ENCODE measurements around the gene HMX1. TPM values are rescaled to one million over a fixed set of nuclear protein-coding genes. Genes with fewer than 3 reads are reported as not detected.

The HMX1 gene
- total RNA-seq, 6 experiments from 2014 or later = not detected

DNA sequence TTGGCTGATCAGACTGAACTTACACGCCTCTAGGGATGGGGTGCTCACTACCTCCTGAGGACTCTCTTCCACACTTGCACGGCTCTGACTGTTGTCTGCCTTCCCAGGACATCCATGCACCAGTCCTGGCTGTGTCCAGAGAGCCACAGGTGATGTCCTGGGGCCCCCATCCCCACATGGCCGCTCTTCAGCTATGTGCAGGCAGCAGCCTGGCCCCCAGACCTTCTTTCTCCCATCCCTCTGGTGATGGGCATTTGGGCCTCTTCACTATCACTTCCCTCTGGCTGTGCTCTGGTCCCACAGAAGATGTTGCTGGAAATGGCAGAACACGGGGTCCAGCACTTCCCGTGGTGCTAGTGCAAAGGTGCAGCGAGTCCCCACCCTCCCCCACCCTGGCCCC, 40.9 kb upstream of the HMX1 start:
- Histone ChIP-seq H3K9me3 (no peaks in the 10 kb centered on the region), H3K27ac (no peak overlapping the region), H3K4me3 (no peak overlapping the region), H3K27me3 (no peaks in the 10 kb centered on the region), H3K4me1 (no peaks in the 10 kb centered on the region), H3K36me3 (no peaks in the 10 kb centered on the region)
- no CpG with 5 or more reads among the region's 6 CpGs for WGBS (ENCODE audit: insufficient coverage, low coverage, low lambda C conversion rate, missing lambda C conversion rate)
- intact Hi-C loops (cut with DNase I) = loop anchor here (10.0 kb wide), 1 partner anchor 308 kb away; no protein-coding TSS in a partner anchor
- peak in 1 of 3 donors; percentile 20 for DNase-seq
- TF ChIP-seq, protein P1, sequence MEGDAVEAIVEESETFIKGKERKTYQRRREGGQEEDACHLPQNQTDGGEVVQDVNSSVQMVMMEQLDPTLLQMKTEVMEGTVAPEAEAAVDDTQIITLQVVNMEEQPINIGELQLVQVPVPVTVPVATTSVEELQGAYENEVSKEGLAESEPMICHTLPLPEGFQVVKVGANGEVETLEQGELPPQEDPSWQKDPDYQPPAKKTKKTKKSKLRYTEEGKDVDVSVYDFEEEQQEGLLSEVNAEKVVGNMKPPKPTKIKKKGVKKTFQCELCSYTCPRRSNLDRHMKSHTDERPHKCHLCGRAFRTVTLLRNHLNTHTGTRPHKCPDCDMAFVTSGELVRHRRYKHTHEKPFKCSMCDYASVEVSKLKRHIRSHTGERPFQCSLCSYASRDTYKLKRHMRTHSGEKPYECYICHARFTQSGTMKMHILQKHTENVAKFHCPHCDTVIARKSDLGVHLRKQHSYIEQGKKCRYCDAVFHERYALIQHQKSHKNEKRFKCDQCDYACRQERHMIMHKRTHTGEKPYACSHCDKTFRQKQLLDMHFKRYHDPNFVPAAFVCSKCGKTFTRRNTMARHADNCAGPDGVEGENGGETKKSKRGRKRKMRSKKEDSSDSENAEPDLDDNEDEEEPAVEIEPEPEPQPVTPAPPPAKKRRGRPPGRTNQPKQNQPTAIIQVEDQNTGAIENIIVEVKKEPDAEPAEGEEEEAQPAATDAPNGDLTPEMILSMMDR (IDR thresholded peaks at IDR 0.05) = no peak
- TF ChIP-seq POLR2A (IDR thresholded peaks at IDR 0.05) = no peak
- no peak for ATAC-seq

DNA sequence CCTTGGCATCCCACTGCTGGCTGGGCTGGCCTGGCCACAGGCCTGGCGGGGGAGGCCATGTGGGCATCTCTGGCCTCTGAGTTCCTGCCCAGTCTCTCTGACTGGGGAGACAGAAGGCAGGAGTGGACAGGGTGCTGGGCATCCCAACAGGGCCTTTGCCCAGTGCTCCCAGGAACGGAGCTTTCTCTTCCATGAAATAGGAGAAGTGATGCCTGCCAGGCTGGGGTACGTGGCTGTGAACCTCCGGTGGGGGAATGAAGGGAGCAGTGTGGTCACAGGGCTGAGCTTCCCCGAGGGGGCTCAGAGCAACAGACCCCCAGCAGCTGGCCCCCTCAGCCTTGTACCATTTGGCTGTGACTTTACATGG, 40.4 kb upstream of the HMX1 start:
- no peaks in the 10 kb centered on the region for H3K36me3 ChIP-seq
- H3K4me1 ChIP-seq = no peaks in the 10 kb centered on the region
- no peaks in the 10 kb centered on the region for H3K9me3 ChIP-seq
- no peaks in the 10 kb centered on the region for H3K27me3 ChIP-seq
- 40% methylated on average over 1 of the region's 5 CpGs for WGBS (ENCODE audit: insufficient coverage, low coverage, low lambda C conversion rate, missing lambda C conversion rate)
- ATAC-seq (no peak), DNase-seq (peak in 2 of 3 donors; percentile 27 to 36)
- intact Hi-C loops (cut with DNase I) = loop anchor here (10.0 kb wide), 1 partner anchor 307 kb away; no protein-coding TSS in a partner anchor
- H3K4me3 ChIP-seq = no peak overlapping the region
- TF ChIP-seq POLR2A (IDR thresholded peaks at IDR 0.05) = no peak
- TF ChIP-seq, protein P1 (IDR thresholded peaks at IDR 0.05) = no peak
- H3K27ac ChIP-seq = no peak overlapping the region

DNA sequence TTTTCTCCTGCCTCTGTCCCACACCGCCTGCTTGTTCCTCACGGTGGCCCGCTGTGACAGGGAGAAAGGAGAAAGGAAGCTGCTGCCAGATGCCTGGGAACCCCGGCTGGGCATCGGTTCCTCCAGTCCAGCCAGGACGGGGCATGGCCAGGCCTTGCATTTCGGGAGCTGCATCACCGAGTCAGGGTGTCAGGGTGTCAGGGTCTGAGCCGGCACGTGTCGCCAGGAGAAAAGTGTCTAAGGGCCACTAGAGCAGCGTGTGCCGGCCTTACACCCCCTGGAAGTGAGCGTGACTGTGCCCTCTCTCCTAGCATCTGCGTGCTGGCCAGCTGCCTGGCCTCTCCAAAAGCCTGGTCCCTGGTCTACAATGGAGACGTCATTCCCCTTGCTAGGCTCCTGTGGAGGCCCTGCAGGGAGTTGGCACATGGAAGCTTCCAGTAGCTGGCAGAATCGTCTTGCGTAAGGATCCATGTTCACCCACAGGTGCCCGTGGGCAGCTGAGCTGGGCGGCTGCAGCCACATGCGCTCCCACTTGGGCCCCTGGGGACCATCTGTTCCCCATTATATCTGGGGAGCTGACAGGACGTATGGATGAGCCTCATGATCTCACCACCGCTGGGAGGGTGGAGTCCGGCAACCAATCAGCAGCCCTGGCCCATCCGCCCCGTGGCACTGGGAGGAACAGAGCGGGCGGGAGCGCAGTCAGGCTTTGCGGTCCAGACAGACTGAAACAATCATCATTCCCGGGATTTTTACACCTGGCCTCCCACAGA, 39.9 kb upstream of the HMX1 start:
- peak in 2 of 3 donors; percentile 31 to 51 for DNase-seq
- WGBS (ENCODE audit: insufficient coverage, low coverage, low lambda C conversion rate, missing lambda C conversion rate) = 69% methylated on average over 6 of the region's 31 CpGs
- intact Hi-C loops (cut with DNase I) = loop anchor here (10.0 kb wide), 1 partner anchor 307 kb away; no protein-coding TSS in a partner anchor

DNA sequence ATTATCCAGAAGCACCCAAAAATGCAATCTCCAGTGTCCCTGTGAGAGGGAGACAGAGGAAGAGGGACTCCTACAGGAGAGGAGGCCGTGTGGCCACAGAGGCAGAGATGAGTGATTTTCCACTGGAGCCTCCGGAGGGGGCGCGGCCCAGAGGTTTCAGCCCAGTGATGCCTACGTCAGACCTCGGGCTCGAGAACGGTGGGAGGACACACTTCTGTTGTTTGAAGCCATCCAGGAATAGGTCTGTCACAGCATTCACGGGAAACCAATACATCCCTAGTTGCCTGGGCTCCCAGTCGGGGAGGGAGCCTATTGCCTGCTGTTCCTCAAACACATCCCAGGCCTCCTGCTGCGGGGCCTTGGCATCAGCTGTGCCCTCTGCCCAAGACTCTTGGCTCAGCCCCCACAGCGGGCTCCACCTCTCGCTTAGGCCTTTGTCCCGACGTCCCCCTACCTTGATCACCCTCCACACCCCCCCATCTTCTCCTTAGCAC, 39.2 kb upstream of the HMX1 start:
- Histone ChIP-seq H3K4me1 (no peaks in the 10 kb centered on the region), H3K9me3 (no peaks in the 10 kb centered on the region), H3K27me3 (no peaks in the 10 kb centered on the region), H3K27ac (no peak overlapping the region), H3K4me3 (no peak overlapping the region), H3K36me3 (no peaks in the 10 kb centered on the region)
- DNase-seq = peak in 2 of 3 donors; percentile 27
- intact Hi-C loops (cut with DNase I) = loop anchor here (10.0 kb wide), 1 partner anchor 306 kb away; no protein-coding TSS in a partner anchor
- WGBS (ENCODE audit: insufficient coverage, low coverage, low lambda C conversion rate, missing lambda C conversion rate) = 20% methylated on average over 7 of the region's 15 CpGs
- ATAC-seq = no peak
- no peak for TF ChIP-seq POLR2A (IDR thresholded peaks at IDR 0.05)

More for the DNA sequence above, 39.9 kb upstream of the HMX1 start:
- Histone ChIP-seq H3K9me3 (no peaks in the 10 kb centered on the region), H3K27me3 (no peaks in the 10 kb centered on the region), H3K36me3 (no peaks in the 10 kb centered on the region), H3K27ac (no peak overlapping the region), H3K4me3 (no peak overlapping the region), H3K4me1 (no peaks in the 10 kb centered on the region)
- TF ChIP-seq, protein P1 (IDR thresholded peaks at IDR 0.05) = no peak
- no peak for TF ChIP-seq POLR2A (IDR thresholded peaks at IDR 0.05)
- no peak for ATAC-seq
